Coronary artery (tissue), 2 donors: Measurements from ENCODE around the gene MTERF2.
A peak's percentile ranks its signal among the peaks of the same experiment; 100 is the strongest.

Experiments
- DNase-seq: peaks from one replicate; pipeline ENCODE4 v3.0.0-alpha.2; 2017; ENCODE audit warnings: low spot score
- H3K27ac ChIP-seq, 2 donors: fragments of 200-600 bp; sonication (generic); one replicate each; pipeline ENCODE4 v1.5.1; 2016 to 2019
- H3K4me3 ChIP-seq: fragments of 200-600 bp; sonication (generic); 2 replicates; pipeline ENCODE4 v1.5.1; 2016; ENCODE audit warnings: mild to moderate bottlenecking, moderate library complexity
- TF ChIP-seq, protein P1 (sequence below): fragments of 200-600 bp; sonication (generic); IDR thresholded peaks from one replicate; pipeline ENCODE4 v1.5.1; 2019; ENCODE audit warnings: antibody characterized with exemption

The MTERF2 gene, protein sequence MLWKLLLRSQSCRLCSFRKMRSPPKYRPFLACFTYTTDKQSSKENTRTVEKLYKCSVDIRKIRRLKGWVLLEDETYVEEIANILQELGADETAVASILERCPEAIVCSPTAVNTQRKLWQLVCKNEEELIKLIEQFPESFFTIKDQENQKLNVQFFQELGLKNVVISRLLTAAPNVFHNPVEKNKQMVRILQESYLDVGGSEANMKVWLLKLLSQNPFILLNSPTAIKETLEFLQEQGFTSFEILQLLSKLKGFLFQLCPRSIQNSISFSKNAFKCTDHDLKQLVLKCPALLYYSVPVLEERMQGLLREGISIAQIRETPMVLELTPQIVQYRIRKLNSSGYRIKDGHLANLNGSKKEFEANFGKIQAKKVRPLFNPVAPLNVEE

DNA sequence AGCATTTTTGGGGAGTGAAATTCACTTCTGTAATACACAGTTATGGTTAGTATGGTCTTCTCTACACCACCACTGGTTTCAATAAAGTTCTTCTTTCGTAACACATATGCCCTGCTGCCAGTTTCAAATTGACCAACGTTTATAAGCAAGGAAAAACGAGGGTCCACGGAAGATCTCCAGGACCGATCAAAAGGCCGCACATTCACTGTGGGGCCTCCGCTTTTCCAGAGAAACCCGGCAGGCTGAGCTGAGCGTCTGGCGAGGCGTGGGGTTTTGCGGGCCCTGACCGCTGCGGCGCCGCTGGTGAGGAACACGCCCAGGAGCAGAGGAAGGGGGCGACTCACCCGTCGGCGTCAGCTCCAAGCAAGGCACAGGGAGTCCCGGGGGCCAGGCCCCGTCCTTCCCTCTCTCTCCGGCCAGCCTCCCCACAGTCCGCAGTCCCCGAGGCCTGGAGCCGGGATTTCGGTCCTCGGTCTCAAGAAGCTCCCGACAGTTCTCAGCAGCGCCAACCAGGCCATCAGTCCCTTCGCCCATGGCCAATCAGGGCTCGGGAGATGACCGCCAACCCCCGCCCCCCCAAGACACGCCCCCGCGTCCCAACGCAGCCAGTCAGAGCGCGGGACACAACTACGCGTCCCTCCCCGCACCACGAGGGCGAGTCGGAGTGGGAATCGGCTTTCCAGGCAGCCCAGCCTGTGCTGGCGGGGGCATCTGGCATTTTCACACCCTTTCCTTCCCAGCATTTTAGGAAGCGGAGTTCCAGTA, at the start of gene MTERF2:
Gene MTERF2, minus strand, starts transcription at position 522 of the 765 bp plus-strand sequence. CDS start 8,432 bp downstream, outside the sequence.
- TF ChIP-seq, protein P1, sequence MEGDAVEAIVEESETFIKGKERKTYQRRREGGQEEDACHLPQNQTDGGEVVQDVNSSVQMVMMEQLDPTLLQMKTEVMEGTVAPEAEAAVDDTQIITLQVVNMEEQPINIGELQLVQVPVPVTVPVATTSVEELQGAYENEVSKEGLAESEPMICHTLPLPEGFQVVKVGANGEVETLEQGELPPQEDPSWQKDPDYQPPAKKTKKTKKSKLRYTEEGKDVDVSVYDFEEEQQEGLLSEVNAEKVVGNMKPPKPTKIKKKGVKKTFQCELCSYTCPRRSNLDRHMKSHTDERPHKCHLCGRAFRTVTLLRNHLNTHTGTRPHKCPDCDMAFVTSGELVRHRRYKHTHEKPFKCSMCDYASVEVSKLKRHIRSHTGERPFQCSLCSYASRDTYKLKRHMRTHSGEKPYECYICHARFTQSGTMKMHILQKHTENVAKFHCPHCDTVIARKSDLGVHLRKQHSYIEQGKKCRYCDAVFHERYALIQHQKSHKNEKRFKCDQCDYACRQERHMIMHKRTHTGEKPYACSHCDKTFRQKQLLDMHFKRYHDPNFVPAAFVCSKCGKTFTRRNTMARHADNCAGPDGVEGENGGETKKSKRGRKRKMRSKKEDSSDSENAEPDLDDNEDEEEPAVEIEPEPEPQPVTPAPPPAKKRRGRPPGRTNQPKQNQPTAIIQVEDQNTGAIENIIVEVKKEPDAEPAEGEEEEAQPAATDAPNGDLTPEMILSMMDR: no peak
- DNase-seq: peak; percentile 98
- H3K27ac ChIP-seq: peak within 1 kb of the TSS; percentile 87 to 92
- peak within 1 kb of the TSS; percentile 77 for H3K4me3 ChIP-seq

DNA sequence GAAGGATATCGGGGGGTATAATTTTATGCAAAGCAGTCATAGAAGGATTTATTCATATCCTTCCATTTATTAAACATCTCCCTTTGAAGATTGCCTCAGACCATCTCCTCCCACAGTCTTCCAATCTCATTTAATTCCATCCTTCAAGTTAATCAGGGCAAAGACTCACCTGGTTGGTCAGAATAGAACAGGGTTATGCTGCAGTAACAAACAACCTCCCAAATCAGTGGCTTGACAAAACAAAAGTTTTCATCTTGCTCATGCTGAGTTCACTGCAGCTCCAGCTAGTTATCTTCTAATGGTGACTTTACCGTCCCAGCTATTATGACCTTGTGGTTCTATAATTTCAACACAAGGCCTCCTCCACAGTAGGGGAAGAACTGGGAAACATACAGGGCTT, 48.8 kb upstream of the MTERF2 start:
- no peak for DNase-seq
- TF ChIP-seq, protein P1: no peak
- Histone ChIP-seq H3K27ac (no peak overlapping the region), H3K4me3 (no peak overlapping the region)

DNA sequence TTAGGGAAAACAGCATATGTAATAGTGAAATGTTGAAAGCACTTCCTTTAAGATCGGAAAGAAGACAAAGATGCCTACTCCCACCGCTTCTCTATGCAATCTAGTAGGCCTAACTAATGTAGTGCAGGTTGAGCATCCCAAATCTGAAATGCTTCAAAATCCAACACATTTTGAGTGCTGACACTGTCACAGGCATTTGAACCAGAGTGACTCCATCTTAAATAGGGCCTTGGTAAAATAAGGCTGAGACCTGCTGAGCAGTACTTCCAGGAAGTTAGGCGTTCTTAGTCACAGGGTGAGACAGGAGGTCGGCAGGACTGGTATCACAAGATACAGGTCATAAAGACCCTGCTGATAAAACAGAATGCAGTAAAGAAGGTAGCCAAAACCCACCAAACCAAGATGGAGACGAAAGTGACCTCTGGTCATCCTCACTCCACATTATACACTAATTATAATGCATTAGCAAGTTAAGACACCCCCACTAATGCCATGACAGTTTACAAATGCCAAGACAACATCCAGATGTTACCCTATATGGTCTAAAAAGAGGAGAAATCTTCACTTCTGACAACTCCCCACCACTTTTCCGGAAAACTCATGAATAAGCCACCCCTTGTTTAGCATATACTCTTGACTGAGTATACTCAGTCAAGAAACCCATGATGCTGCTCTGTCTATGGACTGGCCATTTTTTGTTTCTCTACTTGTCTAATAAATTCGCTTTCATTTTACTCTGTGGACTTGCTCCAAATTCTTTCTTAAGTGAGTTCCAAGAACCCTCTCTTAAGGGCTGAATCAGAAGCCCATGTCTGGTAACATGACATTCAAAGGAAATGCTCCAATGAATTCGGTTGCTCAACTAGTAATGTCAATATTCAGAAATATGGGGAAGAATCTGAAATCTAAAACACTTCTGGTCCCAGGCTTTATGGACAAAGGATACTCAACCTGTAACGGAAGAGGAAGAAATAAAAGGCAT, 47.1 kb upstream of the MTERF2 start:
- Histone ChIP-seq H3K27ac (no peak overlapping the region), H3K4me3 (no peak overlapping the region)
- no peak for DNase-seq
- TF ChIP-seq, protein P1: no peak

DNA sequence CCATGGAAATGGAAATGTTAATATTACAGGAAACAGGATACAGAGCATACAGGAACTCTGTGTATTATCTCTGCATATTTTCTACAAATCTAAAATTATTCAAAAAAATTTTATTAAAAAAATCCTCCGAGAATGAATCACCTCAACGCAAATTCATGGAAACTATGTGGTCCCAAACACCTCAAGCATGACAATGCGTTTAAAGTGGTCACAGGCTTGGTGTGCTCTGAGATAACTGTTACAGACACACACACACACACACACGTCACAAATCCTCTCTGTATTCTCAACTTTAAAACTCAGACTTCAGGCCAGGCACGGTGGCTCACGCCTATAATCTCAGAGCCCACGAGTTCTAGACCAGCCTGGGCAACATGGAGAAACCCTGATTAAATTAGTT, 45.3 kb upstream of the MTERF2 start:
- Histone ChIP-seq H3K4me3 (no peak overlapping the region), H3K27ac (no peak overlapping the region)
- TF ChIP-seq, protein P1: no peak
- no peak for DNase-seq

DNA sequence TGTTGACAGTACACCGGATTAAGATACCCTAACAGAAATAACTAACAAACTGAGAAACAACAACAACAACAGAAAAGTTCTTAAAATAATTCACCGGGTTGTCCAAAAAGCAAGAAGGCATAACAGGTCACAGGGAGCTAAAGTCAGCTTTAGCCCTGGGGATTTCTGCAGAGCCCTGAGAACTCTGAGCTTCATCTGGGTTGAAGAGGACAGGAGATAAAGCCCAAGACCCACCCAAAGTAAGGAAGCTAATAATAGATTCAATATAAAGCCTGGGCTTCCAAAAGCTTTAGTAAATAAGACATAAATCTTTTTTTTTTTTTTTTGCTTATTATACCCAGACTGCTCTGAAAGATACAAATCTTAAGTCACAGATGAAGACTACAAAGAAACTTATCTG, 44.1 kb upstream of the MTERF2 start:
- DNase-seq: no peak
- H3K4me3 ChIP-seq: no peak overlapping the region
- TF ChIP-seq, protein P1: no peak
- H3K27ac ChIP-seq: no peak overlapping the region

DNA sequence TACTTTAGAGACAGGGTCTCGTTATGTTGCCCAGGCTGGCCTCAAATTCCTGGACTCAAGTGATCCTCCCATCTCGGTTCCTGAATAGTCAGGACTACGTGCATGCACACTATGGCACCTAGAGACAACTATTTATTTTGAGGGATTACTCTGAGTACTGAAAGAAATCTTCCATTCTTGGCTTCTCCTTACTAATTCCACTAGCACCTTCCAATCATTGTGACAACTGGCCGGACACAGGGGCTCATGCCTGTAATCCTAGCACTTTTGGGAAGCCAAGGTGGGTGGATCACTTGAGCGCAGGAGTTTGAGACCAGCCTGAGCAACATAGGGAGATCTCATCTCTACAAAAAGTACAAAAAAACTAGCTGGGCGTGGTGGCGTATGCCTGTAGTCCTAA, 42.1 kb upstream of the MTERF2 start:
- TF ChIP-seq, protein P1: no peak
- no peak overlapping the region for H3K4me3 ChIP-seq
- DNase-seq: no peak
- peak overlapping the region; percentile 14 to 53 for H3K27ac ChIP-seq
